ENCODE results near the gene EIPR1. TPM values are rescaled to one million over a fixed set of nuclear protein-coding genes. Genes with fewer than 3 reads are reported as not detected.

The EIPR1 gene
- total and polyA plus RNA-seq, 2 donors (not counting 3 experiments of a cell fraction or from before 2014, with no cell fraction given), result 30.8 to 57.3 TPM

GRCh38 chr2:3332133-3332532, 45.5 kb downstream of the EIPR1 start:
- DNase-seq (ENCODE audit: low read depth, low spot score) (no peak), FAIRE-seq (no peak)
- Histone ChIP-seq H3K4me1 (ENCODE audit: control insufficient read depth, extremely low read depth, insufficient read depth, low read length) (no peaks in the 10 kb centered on the region), H3K4me2 (ENCODE audit: insufficient read depth, low read length) (no peak overlapping the region), H3K79me2 (ENCODE audit: control insufficient read depth, insufficient read depth, low read length) (no peaks in the 10 kb centered on the region), H3K36me3 (ENCODE audit: control insufficient read depth in 2 of 2, extremely low read depth in 1 of 2, insufficient read depth in 2 of 2, low read length in 2 of 2) (peaks cover 0 to 10% of the 10 kb centered on the region in 2 experiments), H2AFZ (ENCODE audit: low read depth, low read length) (no peak overlapping the region), H3K4me3 (replicated peaks in 1 of 3; ENCODE audit: insufficient read depth in 1 of 3, low read depth in 1 of 3, low read length in 3 of 3) (no peak overlapping the region), H3K27me3 (ENCODE audit: control insufficient read depth in 2 of 2, insufficient read depth in 2 of 2, low read length in 2 of 2) (no peaks in the 10 kb centered on the region), H3K27ac (ENCODE audit: insufficient read depth, low read depth, low read length) (no peak overlapping the region), H3K9me1 (replicated peaks; ENCODE audit: control insufficient read depth, extremely low read depth, insufficient read depth, low read length) (no peaks in the 10 kb centered on the region), H3K9me3 (replicated peaks; ENCODE audit: control insufficient read depth, insufficient read depth, low read length) (no peaks in the 10 kb centered on the region), H4K20me1 (replicated peaks; ENCODE audit: control insufficient read depth, extremely low read depth, insufficient read depth, low read length) (no peaks in the 10 kb centered on the region), H3K9ac (replicated peaks; ENCODE audit: extremely low read depth, insufficient read depth, low read length) (no peak overlapping the region)
- dilution Hi-C loops (cut with MboI; ENCODE audit: extremely low pct_ligation_motif_present, low sequenced_read_pairs) (no loop called here), intact Hi-C loops (cut with micrococcal nuclease) (no loop called here)
- CTCF ChIA-PET, result no interaction called here
- no TSS peak for BruUV-seq (replicated peaks)
- TF ChIP-seq POLR2AphosphoS5 (IDR thresholded peaks at IDR 0.05; ENCODE audit: insufficient read depth, low read depth, low read length) (no peak), CTCF (IDR thresholded peaks at IDR 0.05; ENCODE audit: extremely low read depth in 1 of 2, insufficient read depth in 1 of 2, low read depth in 1 of 2, low read length in 2 of 2) (no peak), MYC (IDR thresholded peaks at IDR 0.05; ENCODE audit: low read depth, low read length) (no peak), GATA2 (IDR thresholded peaks at IDR 0.05; ENCODE audit: insufficient read depth, insufficient read length, low read depth, low read length) (no peak), JUN (IDR thresholded peaks at IDR 0.05; ENCODE audit: borderline replicate concordance, insufficient read depth, insufficient read length, low read depth) (no peak), FOS (IDR thresholded peaks at IDR 0.05; ENCODE audit: borderline replicate concordance, insufficient read depth, low read length) (no peak), MAX (IDR thresholded peaks at IDR 0.05; ENCODE audit: insufficient read depth, insufficient read length) (no peak), EZH2 (IDR thresholded peaks at IDR 0.05; ENCODE audit: borderline replicate concordance, low read depth, low read length, severe bottlenecking) (no peak), POLR2A (IDR thresholded peaks at IDR 0.05; ENCODE audit: low read depth, low read length) (no peak)
- POLR2A ChIA-PET, result no interaction called here
